NCI-H2196 treated with DMSO at 0.1 percent for 48 hours (cell line): Measurements from ENCODE around the gene CXXC4.

Source experiments
- DNase-seq: peaks from one replicate; lab custom pipeline; 2025; ENCODE audit not compliant: unreplicated experiment; lab: John Stamatoyannopoulos, UW

Gene CXXC4

DNA sequence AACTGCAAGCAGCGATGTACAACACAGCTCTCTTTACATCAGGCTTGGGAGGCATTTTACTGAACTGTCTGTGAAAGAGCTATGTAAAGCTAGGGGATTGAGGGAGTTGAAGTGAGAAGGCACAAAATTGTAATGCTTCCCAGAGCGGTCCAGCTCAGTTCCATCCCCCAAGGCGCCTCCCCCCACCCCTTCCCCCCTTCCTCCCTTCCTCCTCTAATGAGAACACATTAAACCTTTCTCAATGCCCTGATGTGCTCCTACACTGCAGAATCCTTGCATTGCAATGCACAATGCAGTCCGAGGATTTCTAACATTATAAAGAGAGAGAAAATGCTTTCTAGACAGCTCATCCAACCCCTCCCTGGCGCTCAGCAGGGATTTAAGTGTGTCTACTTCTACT lies 73.9 kb downstream of the CXXC4 start:
- no peak for DNase-seq
